DMS 273 treated with DMSO at 0.1 percent for 48 hours (cell line): ENCODE measurements around the gene DSN1.

ENCODE experiments used
- DNase-seq: peaks from one replicate; lab custom pipeline; 2025; lab: John Stamatoyannopoulos, UW

Gene DSN1

DNA sequence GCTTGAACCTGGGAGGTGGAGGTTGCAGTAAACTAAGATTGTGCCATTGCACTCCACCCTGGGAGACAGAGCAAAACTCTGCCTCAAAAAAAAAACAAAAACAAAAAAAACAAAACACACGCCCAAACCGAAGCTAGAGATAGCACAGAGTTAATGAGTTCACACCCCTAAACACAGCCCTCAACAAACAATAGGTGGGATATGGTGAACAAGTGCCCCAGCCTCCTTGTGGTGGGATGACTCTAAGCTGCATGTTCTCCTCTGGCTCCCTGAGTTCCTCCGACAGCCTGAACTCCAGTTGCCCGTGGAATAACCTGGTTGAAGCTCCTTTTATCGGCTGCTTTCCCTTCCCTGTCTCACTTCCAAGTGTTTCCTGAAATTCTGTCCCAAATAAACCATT, 22.1 kb upstream of the DSN1 start:
- DNase-seq: no peak

- no peak for DNase-seq
Observed at GRCh38 chr20:36794116-36794474, 20.5 kb upstream of the DSN1 start.

- DNase-seq: no peak
Observed at GRCh38 chr20:36793294-36794115, 19.9 kb upstream of the DSN1 start.

GRCh38 chr20:36792422-36792821, 18.9 kb upstream of the DSN1 start:
- peak; percentile 29 for DNase-seq

DNA sequence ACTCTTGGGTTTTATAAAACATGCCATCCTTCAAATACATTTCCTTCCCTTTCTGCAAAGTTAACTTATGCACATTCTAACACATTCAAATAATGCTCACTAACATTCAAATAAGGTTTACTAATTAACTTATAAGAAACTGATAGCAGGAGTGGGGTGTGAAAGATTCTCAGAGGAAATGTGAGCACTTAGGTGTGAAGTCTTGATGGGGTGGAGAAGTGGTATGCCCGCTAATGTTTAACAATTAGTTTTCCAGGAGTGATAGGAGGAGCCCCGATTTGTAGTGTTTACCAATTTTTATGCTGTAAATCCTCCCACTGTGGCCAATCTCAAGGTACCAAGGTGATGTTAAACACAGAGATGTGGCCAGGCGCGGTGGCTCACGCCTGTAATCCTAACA, 18.3 kb upstream of the DSN1 start:
- DNase-seq: no peak

- DNase-seq: no peak
Observed at GRCh38 chr20:36786663-36787062, 13.1 kb upstream of the DSN1 start.

DNA sequence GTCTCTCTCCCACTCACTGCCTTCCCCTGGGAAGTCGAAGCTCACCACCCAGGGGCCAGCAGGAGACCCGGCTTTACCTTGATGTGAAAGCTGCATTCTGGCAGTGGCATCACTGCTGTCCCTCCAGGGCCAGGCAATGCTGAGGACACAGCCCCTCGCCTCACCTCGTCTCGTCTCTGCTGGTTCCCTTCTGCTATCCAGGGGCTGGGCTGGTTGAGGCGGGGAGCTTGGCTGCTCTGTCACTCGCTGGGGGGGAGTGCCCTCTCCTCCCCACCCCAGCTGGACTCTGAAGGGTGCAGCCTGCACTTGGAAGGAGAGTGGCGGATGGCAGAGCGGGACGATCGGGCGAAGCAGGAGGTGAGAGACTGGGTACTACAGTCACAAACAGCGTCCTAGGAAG, 12.7 kb upstream of the DSN1 start:
- DNase-seq: no peak

DNA sequence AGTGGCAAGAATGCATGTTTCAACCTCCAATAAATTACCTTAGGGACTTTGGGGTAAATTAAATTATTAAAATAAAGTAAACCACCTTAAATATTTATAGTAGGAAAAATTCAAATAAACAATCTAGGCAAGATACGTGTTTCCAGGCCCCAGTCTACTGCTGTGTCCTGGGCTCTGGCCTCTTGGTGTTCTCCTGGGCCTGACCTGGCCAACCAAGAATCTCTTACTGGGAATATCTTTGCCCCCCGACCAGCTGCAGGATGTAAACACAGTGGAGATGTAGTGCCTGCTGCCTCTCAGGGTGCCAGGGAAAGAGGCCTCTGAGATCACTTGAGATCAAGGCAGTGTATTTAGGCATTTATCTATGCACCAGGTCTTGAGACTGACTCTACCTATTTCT, 11.7 kb upstream of the DSN1 start:
- DNase-seq: no peak

GRCh38 chr20:36784900-36785299, 11.3 kb upstream of the DSN1 start:
- DNase-seq: no peak

GRCh38 chr20:36784116-36784515, 10.6 kb upstream of the DSN1 start:
- DNase-seq: no peak

GRCh38 chr20:36779656-36780025, 6.1 kb upstream of the DSN1 start:
- no peak for DNase-seq

DNA sequence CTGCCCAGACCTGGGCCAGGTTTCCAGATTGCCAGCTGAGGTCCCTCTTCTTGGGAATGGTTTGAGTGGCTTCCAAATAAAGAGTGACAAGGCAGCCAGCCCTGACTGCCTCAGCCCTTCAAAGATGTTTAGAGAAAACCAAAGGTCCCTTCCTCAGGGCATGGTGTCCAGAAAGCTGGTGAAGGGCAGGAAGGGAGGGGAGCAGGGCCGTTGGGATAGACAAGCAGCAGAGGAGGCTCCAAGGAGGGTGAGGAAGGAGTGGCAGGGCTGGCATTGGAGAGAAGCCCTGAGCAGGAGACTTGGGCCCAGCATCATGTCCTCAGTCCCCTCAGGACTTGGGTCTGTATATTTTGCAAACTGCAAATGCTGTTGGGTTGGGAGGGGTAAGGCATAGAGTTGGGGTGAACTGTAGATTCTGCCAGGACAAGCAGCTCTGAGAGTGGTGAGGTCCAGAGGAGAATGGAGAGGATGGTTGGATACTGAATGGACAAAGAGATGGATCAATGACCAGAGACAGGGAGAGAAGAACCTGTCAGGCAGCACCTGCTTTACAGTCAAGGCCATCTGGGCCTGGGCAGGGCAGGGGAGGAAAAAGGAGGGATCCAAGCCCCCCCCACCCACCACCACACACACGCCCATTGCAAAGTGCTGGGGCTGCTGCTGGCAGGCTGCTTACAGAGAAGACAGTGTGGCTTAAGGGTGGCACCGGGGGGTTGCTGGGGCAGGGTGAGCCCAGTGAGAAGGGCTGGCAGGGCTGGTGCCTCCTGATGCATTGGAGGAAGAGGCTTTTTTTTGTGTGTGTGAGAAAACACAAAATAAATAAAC, 5.5 kb upstream of the DSN1 start:
- DNase-seq: no peak

DNA sequence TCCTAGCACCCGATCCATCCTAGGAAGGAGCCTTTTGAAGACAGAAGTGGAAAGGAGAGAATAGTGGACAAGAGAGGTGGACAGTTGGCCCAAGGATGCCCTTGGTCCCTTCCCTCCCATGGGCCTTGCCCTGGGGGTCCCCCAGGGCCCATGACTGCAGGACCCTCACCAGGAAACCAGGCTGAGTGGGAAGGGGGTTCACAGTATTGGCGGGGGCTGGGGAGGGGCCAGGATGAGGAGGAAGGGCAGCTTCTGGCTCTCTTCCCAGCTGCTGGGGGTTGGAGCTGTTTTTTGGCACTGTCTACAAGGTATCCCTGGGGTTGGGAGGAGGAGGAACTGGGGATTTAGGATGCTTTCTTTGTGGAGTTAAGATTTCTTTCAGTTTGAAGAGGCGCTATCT, 4.0 kb upstream of the DSN1 start:
- DNase-seq: no peak

DNA sequence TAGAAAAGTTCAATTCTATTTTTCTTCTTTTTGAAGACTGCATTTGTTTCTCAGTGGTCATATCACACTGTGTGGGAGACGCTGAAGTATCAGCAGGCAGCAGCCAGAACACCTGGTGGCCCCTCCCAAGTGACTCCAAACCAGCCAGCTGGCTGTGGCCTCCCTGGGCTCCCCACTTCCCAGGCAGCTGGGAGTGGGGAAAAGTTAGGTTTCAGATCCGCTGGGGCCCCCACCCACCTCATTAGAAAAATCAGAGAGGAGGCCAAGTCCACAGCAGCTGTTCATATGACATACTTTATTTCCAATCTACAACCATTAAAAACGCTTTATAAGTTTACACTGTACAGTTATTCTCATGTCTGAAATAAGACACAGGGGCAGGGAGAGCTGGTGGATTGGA, 3.6 kb upstream of the DSN1 start:
- peak; percentile 58 for DNase-seq

DNA sequence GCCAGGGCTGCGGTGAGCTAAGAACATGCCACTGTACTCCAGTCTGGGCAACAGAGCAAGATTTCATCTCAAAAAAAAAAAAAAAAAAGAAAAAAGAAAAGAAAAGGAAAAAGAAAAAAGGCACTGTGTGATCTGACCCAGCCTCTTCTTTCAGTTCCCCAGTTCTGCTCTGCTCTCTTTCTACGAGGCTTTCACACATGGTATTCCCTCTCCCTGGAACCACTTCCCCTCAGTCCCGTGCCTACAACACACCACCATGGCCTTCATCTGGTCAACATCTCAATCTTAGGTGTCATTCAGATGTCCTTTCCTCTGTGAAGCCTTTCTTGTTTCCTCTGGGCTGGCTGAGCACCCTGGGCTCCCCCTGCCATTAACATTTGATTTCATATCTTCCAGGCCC, 2.3 kb upstream of the DSN1 start:
- DNase-seq: no peak

GRCh38 chr20:36775196-36775595, 1.6 kb upstream of the DSN1 start:
- no peak for DNase-seq

GRCh38 chr20:36773107-36773596, 411 bp downstream of the DSN1 start:
- DNase-seq: no peak

- DNase-seq: no peak
Observed at GRCh38 chr20:36770680-36771079, 2.9 kb downstream of the DSN1 start.

DNA sequence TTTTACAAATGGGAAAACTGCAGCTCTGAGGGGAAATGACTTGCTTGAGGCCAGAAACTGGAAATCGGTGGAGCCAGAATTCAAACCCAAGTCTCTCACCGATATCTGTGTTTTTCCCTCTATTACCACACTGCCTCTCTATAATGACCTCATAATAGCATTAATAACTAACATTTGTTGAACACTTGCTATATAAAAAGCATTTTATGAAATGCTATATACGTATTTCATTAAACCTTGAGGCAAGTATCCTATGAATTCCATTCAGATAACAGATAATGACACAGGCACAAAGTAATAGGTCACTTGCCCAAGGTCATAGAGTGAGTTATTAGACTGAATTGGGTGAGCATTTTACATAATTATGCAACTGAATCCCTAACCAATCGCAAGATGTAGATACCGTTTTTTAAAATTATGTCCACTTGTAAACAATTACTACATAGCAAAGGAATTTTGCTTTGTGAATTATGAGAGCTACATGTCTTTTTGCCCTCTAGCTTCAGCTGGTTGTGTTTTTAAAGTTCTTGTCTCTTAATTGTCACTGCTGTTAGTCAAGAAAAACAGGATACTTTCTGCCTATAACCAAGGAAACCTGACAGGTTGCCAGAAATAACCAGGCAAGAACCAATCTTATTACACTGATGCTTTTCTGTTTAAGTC, 4.7 kb downstream of the DSN1 start:
- no peak for DNase-seq

DNA sequence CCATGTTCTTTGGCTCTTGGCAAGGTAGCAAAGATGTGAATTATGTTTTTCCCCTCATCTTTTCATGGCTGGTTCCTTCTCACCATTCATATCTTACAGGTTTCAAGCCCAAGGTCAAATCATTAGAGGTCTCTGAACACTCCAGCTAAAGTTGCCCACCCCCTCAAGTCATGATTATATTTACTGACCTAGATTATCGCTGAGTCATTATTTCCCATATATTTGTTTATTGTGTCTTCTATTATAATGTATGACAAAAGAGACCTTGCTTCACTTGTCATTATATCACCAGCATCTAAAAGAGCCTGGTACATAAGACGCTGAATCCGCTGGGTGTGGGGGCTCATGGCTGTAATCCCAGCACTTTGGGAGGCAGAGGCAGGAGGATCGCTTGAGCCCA, 12.4 kb downstream of the DSN1 start:
- no peak for DNase-seq

DNA sequence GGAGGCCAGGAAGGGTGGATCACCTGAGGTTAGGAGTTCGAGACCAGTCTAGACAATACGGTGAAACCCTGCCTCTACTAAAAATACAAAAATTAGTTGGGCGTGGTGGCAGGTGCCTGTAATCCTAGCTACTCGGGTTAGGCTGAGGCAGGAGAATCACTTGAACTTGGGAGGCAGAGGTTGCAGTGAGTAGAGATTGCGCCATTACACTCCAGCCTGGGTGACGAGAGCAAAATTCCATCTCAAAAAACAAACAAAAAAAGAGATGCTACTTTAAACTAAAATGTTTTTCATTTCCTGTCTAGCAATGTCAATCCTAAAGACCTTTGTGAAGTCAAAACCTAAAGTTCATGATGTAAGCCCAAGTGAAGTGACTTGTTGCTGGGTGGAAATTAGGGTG, 12.9 kb downstream of the DSN1 start:
- DNase-seq: no peak

DNA sequence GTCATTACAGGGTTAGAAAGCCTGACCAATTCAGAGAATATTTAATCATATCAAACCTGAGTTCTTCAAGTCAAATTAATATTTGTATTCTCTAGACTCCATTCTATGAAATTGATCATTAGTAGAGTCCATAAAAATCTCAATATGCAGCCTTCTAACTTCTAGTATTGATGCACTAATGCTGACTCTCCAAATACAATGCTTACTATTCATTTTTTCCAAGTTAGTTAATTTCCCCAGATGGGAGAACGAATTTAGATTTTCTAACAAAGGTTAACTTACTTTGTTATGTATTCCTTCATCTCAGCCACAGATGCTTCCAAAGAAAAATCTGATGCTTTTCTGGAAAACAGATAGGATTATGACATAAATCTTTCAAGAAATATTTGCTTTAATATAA, 15.3 kb downstream of the DSN1 start:
- DNase-seq: no peak

DNA sequence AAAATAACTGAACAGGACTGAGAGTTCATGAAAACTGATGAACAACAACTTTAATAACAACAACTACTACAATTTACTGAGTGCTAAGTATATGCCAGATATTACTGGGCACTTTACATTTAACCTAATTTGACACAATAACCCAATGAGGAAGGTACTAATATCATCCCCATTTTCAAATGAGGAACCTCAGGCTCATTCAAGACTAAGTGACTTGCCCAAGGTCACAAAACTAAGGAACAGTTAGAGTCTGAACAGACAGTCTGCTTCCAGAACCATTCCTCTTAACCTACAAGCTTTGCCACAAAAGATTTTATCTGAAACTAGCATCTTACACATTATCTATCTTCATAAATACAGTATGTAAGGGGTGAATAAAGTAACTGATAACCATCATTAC, 17.1 kb downstream of the DSN1 start:
- DNase-seq: no peak
